ENCODE measurements around the gene FAM81A.
"Not testable (repeated sequence)": the region's sequence is repeated elsewhere in the genome, so short reads cannot be mapped to it uniquely, and the experiment has no call there.

The FAM81A gene

DNA sequence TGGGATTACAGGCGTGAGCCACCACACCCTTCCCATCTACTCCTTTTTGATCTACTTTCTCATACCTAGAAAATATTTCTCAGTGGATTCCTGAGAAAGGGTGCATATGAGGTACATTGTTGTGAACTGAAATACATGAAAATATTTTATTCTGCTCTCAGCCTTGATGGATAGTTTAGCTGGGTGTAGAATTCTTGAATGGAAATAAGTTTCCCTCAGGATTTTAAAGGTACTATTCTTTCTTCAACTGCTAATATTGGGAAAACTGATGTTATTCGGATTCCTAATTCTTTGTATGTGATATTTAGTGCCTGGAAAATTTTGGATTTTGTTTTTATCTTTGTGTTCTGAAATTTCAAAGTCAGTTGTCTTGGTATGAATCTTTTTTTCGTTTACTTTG lies 9.1 kb upstream of the FAM81A start:
- DNase-seq, result not testable (repeated sequence)

DNA sequence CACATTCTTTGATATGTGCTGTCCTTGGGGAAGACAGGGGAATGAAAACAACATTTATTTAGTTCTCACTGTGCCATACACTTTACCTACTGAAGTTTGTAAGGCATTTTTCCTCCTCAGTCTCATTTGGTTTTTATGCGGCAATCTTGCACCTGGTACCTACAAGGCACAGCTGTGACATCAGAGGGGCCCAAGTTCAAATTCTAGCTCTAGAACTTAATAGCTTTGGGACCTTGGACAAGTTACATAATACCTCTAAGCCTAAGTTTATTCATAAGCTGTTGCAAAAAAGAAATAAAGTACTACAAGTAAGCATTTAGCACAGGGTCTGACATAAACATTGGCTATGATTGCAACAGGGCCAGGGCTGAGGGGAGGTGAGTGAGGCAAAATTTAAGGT lies 5.6 kb upstream of the FAM81A start:
- DNase-seq, result no peak

DNA sequence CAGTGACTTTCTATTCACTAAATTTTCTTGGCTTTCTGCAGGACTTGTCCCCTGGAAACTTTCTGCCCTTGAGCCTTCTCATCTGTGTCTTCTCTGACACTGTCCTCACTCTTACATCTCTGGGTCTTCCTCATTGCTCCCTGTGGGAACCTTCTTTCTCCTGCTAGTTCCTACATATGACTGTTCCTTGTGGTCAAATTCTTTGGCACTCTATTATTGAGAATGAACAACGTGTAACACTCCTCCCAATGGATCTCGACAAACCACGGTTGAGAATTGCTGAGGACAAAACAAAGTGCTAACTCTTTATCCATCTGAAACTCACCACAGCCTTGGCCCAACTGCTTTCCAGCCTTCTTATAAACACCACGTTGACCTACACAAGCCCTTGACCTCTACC lies 3.5 kb upstream of the FAM81A start:
- DNase-seq, result no peak

DNA sequence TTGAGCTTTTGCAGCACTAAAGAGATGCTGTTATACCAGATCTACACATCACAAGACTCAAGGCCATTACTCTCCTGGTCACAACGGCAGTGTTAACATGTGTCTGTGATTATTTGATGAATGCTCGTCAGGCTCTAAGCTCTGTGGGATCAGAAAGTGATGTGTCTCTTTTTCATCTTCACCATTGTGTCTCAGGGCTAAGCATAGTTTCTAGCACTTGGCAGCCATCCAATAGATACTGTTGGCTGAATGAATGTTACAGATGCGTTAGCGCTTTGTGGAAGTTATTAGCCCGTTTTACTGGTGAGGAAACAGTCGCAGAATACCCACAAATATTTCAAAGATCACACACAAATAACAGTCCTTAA lies 1.2 kb upstream of the FAM81A start:
- peak; percentile 30 for DNase-seq

DNA sequence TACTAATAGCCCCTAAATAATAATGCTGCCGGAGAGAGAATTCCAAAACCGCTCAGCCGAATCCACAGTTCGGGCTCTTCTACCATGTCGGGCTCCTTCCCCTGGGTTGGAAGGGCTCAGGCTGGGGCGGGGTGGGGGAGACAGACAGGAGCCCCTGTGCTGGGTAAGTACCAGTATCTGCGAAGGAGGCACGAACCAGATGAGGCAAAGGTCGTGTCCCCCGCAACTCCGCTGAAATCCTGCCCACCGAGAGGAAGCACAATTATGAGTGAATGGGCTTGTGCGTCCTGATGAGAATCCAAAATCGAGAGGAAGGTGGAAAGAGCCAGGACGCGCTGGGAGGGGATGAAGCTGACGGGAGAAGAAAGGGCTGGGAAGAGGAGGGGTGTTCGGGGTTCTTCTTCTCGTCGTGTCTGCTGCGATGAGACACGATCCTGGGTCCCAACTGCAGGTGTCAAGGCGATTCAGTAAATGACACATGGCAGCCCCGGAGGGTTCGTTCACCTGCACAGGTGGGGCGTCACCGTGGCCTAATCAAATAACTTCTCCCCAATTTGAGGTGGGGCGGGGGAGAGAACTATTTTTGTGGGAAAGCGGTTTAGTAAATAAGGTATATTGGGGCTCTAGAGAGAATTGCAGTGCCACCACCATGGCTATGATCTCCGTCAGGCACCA lies 707 bp upstream of the FAM81A start:
- no peak for DNase-seq

DNA sequence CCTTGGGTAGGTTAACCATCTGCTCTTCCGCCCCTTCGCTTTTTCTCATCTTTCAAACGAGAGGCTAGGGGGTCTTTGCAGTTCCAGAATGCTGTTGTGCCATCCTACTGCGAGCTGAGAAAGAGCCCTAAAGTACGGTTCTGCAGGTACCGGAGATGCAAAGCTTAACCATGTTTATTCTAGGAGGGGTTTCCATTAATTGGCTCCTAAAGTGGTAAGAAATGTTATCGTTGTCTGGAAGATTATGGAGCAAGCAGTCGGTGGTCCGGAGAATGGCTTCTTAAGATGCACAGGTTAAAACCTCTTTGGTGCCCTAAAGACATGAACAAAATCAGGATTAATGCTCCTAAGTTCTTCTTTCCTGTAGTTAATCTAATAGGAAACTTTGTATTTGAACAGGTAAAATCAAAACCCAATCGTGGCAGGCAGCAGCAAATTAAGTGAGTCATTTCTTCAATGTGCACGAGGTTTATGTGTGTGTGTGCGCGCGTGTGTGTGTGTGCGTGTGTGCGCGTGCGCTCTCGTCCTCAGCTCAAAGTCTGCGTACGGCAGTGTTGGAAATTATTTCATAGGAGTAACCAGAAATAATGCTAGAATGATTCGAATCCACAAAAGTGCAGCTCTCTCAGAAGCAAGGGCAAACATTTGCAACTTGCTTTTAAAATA lies 772 bp downstream of the FAM81A start:
- DNase-seq, result peak; percentile 3

DNA sequence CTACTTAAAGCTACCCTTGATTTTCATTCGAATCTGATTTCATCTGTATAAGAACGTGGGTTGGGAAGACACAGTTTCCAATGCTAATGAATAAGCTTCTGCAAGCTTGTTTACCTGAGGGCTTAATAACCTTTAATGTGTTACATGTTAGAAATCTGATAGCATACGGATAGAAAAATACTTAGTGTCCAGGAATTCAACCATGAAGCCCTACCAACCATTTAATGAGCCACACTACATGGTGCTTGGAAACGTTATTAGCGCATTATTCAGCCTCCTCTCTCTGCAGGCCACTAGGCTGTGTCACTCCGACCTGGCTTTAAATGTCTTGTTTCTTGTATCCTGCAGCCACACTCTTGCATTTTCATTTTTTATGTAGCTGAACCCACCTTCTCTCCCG lies 1.6 kb downstream of the FAM81A start:
- DNase-seq, result no peak

DNA sequence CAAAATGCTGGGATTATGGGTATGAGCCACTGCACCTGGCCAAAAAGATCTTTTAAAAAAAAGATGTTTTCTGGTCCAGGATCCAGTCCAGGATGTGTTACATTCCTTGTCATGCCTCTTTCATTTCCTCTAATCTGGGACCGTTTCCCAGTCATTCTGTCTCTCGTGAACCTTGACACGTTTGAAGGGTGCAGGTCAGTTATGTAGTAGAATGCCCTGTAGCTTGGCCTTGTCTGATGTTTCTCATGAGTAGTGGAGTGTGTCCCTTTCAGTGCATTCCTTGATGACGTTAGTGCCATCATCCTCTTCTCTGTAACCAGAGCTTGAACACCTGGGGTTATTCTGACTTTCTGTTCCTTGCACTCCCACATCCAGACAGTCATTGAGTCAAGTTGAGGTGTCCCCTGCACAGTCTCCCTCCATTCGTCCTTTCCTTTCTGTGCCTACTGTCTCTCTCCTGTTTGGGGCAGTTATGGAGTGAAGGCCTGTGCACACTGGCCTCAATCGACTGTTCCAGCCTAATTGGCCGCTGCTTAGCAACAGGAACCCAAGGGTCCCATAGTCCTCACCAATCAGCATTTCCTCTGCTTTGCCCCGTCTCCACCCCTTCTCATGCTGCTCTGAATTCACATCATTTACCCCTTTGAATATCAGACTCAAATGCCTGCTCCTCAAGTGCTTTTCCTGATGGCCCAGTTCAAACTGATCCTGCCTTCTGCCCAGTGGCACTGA lies 5.5 kb downstream of the FAM81A start:
- DNase-seq, result no peak

DNA sequence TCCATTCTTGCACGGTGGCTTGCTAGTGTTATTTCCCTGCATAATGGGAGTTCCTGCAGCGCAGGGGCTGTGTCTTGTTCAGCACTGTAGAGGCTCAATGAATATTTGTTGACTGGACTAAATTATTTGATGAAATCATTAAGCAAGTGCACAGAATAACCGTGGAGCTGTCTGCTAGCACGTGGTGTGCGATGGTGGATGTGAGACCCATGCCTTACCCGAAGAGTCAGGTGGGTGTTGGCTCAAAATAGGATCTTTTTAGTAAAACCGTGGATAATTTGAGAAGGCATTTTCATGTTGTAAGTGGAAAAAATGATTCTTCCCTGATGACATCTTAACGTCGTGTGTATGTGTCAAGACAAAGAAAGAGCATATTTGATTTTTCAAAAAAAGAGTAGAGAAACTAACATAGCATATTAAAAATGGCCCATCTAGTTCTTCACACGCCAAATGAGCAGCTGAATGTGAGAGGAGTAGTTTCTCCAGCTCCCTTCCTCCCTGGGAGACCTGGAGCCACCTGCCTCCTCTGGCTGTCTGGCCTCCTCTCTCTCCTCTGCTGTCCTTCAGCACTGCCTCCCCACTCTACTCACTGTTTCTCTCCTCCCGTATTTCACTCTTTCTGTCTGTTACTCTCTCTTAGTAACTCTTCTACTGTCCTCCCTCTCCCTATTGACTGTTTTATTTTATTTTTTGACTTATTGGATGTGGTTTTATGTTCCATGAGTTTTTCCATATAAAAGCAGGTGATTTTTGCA lies 6.3 kb downstream of the FAM81A start:
- no peak for DNase-seq

DNA sequence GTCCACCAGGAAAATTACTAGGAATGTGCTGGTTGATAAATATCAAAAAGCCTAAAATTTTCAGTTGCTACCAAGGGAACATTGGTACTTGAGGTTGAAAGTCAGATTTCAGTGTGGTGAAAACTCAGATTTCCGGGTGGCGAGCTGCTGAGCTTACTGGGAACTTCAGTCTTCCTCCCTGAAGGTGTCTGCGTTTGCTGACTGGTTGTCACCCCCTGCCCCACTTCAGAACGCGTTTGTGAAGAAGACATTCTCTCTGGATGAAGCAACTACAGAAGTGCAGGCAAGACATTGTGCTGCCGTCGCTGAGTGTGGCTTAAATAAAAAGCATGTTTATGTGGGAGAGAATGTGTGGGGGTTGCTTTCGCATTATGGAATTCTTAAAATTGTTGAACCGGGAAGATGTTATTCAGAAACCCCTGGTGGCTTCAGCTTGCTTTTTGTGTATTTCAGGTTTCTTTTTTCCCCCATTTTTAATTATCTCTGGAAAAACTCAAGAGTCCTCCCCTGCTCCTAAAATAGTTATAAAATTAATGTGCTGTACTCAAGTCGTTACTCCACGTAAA lies 7.1 kb downstream of the FAM81A start:
- no peak for DNase-seq

DNA sequence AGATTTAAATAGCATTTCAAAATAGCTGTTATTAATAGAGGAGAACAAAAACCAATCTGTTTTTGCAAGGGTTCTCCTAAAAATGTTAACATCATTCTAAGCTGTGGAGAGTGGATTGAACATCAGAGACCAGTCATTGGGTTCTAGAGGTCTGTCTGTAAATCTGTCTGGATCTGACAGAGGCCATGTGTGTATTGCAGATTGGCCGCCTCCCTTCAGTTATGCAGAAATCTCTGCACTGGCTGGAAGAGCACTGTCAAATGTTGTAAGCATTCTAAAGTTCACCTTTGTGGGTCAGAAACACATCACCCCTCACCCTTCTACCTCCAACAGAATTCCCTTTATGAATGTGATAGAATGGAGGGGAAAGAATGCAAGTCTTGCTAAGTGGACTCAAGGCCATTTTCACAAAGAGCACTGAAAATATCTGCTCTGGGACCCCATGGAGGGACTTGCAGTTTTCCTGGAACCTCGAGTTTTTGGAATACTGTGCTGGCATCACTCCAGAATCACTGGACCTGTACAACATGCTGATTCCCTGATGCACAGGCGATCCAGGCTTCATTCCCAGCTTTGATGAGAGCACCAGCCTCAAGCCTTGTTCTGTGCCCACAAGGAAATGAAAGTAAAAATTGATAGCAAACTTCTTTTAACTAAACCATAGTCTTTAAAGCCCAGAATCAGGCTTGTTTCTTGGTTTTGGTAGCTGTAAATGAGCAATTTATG lies 8.4 kb downstream of the FAM81A start:
- no peak for DNase-seq

DNA sequence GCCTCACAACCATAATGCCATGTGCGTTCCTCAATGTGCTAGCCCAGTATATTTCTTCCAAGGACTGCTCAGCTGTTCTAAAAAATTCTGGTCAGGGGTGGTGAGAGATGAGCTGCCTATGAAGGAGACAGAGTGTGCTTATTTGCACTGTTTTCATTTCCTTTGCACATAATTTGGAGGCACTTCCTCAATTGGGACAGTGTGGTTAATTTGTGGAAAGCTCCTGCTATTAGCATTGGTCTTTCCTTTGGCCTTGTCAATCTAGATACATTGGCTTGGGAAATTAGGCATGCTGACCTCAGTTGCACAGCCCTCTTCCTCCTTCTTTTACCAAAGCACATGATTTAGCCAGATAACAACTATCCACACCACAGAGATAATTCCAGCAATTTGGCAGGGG lies 9.4 kb downstream of the FAM81A start:
- DNase-seq, result no peak

DNA sequence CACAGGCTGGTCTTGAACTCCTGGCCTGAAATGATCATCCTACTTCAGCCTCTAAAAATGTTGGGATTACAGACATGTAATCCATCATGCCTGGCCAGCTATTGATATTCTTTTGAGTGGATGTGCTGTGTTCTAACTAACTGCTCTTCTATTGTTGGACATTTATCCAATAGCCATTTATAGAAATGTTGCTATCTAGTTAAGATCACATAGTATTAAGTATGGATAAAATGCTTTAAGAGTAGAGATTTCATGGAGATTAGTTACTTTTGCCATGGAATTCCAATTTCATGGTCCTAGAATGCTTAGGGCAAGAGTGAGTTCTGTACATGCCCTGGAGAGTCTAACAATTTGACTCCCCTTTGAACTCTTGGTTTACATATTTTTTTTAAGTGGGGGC lies 10.9 kb downstream of the FAM81A start:
- DNase-seq, result no peak

DNA sequence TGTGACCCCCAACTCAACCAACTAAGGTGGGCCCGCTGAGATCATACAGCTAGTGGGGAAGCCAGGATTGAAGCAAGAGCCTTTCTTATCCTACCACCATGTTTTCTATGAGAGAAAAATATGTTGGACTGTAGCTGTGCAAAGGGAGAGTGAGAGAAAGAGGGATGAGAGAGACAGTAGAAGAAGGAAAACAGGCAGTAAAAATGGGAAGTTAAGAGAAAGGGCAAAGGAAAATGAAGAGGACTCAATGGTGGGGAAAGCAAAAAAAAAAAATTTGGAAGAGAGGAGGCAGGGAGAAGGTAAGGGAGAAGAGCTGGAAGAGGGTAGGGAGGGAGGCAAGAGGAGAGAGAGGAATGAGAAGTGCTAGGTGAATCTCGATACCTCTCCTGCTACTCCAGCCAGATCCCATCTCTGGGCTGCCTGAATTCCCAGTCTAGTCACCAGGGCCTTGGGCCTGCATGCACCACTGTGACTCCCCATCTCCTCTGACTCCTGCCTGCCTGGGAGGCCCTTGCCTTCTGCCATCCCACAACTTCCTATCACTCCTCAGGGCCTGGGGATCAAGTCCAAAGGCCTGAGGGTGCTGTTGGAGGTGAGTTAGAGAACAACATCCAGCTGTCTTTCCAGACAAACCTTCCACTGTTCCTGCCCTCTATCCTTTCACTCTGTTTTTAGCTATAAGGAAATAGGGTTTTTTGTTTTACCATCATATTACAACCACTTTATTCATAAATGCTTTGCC lies 15.7 kb downstream of the FAM81A start:
- DNase-seq, result no peak

DNA sequence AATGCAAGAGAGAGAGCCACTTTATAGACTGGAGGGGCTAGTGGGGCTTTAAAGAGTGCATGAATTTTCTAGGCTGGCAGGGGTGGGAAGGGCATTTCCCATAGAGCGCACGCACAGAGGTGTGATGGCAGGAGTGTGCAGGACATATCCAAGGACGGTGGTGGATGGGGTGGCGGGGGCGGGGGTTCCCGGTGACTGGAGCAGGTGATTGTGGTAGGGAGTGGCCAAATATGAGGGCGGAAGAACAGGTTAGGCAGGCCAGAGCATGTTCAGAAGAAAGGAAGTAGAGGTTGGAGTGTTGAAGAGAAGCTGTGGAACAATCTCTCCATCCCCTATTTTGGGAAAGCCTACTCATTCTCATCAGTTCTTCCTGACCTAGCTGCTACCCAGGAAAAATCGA lies 18.1 kb downstream of the FAM81A start:
- DNase-seq, result peak; percentile 38

DNA sequence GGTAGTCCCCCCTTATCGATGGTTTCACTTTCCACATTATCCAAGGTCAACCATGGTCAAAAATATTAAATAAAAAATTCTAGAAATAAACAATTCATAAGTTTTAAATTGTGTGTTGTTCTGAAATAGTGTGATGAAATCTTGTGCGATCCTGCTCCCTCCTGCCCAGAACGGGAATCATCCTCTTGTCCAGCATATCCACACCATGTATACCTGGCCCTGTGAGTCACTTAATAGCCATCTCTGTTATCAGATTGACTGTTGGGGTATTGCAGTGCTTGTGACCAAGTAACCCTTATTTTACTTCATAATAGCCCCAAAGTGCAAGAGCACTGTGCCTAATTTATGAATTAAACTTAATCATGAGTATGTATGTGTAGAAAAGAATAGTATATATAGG lies 19.1 kb downstream of the FAM81A start:
- no peak for DNase-seq

DNA sequence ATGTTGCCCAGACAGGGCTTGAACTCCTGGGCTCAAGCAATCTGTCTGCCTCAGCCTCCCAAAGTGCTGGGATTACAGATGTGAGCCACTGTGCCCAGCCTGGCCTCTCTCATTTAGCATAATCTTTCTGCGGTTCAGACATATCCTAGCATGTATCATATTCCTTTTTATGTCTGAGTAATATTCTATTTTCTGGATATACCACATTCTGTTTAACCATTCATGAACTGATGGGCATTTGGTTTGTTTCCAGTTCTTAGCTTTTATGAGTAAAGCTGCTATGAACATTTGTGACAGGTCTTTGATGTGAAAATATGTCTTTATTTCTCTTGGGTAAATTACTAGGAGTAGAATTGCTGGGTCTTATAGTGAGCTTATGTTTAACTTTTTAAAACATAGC lies 23.5 kb downstream of the FAM81A start:
- no peak for DNase-seq

DNA sequence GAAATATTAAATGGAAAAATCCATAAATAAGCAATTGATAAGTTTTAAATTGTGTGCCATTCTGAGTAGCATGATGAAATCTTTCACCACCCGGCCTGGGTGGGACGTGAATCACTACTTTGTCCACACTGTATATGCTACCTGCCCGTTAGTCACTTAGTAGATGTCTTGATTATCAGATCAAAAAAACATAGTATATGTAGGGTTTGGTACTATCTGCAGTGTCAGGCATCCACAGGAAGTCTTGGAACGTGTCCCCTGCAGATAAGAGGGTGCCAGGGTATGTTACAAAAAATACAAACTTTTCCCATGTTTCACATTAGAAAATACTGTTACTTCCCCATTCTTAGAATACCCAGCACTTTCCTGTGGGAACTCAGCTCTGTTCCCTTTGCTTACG lies 35.2 kb downstream of the FAM81A start:
- no peak for DNase-seq

DNA sequence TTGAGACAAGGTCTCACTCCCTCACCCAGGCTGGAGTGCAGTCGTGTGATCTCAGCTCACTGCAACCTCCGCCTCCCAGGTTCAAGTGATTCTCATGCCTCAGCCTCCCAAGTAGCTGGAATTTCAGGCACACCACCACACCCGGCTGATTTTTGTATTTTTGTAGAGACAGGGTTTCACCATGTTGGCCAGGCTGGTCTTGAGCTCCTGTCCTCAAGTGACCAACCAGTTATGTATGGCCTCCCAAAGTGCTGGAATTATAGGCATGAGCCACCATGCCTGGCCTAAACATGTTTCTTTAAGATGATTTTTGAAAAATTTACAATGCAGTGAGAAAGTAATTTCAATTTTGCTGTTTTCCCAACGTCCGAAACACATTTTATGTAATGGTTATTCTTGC lies 37.2 kb downstream of the FAM81A start:
- not testable (repeated sequence) for DNase-seq

DNA sequence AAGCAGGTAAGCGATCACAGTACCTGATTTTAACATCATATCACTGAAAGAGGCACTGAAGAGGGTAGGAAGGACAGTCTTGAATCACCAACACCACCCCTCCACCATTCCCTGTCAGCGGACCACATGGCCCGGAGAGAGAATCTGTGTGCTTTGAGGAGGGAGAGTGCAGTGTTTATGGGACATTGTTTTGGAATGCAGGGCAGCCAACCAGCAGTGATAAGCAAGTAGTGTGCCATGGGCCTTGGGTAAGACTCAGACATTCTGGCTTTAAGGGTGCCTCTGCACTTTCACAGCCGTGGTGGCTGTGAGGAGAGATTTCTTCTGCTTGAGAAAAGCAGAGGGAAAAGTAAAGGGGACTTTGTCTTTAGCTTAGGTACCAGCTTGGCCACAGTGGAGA lies 46.4 kb downstream of the FAM81A start:
- no peak for DNase-seq

DNA sequence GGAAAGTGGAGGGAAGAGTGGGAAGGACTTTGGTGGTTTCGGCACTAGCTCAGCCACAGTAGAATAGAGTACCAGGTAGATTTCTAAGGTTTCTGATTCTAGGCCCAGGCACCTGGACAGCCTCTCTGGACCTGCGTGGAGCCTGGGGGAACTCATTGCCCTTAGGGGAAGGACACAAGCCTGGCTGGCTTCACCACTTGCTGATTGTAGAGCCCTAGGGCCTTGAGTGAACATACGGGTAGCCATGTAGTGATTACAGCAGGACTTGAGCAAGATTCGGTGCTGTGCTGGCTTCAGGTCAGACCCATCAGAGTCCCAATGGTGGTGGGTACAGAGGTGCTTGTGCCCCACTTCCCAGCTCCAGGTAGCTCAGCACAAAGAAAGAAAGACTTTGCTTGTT lies 47.0 kb downstream of the FAM81A start:
- DNase-seq, result no peak

DNA sequence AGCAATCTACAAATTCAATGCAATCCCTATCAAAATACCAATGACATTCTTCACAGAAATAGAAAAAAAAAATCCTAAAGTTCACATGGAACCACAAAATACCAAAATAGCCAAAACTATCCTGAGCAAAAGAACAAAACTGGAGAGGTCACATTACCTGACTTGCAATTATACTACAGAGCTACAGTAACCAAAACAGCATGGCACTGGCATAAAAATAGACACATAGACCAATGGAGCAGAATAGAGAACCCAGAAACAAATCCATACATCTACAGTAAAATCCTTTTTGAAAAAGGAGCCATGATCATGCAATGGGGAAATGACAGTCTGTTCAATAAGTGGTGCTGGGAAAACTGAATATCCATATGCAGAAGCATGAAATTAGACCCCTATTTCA lies 51.5 kb downstream of the FAM81A start:
- DNase-seq, result not testable (repeated sequence)
